Bronchial epithelial cell (primary cell): ENCODE data around the gene COQ8B. TPM values are rescaled to one million over a fixed set of nuclear protein-coding genes. Genes with fewer than 3 reads are reported as not detected.
A peak's percentile ranks its signal among the peaks of the same experiment; 100 is the strongest.

Source experiments
- DNase-seq: peaks from one replicate; pipeline ENCODE4 v3.0.0-alpha.2; 2010; ENCODE audit warnings: low read depth
- FAIRE-seq: peaks from 2 replicates; lab custom pipeline; 2011; peaks lifted over from hg19 to GRCh38; lab: Jason Lieb, UNC
- H3K27me3 ChIP-seq: 2 replicates; pipeline ENCODE4 v1.5.1; 2011; ENCODE audit warnings: low read length; ENCODE audit not compliant: control insufficient read depth, insufficient read depth
- H3K36me3 ChIP-seq: 2 replicates; pipeline ENCODE4 v1.5.1; 2011; ENCODE audit warnings: low read length; ENCODE audit not compliant: control insufficient read depth, insufficient read depth
- H3K4me3 ChIP-seq: 2 replicates; pipeline ENCODE4 v1.5.1; 2011; ENCODE audit warnings: mild to moderate bottlenecking, low read depth, low read length, control low read depth
- total RNA-seq: library from RNA; depleted of rRNA; stranded (reverse); fragments of >200 nt; gene quantifications from 2 replicates; pipeline ENCODE4 v1.2.1, GENCODE V29; 2014
- TF ChIP-seq, protein P1 (sequence below): IDR thresholded peaks from 2 replicates; pipeline ENCODE4 v1.5.1; 2011; ENCODE audit warnings: mild to moderate bottlenecking, moderate library complexity, low read length, control low read depth, inconsistent platforms; ENCODE audit not compliant: insufficient read depth, severe bottlenecking

COQ8B gene
- total RNA-seq, 1 donor from 2014 or later: 20.0 TPM

DNA sequence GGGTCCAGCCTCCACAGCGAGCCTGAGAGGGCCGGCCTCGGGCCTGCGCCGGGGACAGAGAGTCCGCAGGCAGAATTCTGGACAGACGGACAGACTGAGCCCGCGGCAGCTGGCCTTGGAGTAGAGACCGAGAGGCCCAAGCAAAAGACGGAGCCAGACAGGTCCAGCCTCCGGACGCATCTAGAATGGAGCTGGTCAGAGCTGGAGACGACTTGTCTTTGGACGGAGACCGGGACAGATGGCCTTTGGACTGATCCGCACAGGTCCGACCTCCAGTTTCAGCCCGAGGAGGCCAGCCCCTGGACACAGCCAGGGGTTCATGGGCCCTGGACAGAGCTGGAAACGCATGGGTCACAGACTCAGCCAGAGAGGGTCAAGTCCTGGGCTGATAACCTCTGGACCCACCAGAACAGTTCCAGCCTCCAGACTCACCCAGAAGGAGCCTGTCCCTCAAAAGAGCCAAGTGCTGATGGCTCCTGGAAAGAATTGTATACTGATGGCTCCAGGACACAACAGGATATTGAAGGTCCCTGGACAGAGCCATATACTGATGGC lies 716 bp upstream of the COQ8B start:
- Histone ChIP-seq H3K27me3 (no peaks in the 10 kb centered on the region), H3K4me3 (peak overlapping the region; percentile 99), H3K36me3 (peaks cover 13% of the 10 kb centered on the region)
- FAIRE-seq: no peak
- no peak for DNase-seq
- TF ChIP-seq, protein P1, sequence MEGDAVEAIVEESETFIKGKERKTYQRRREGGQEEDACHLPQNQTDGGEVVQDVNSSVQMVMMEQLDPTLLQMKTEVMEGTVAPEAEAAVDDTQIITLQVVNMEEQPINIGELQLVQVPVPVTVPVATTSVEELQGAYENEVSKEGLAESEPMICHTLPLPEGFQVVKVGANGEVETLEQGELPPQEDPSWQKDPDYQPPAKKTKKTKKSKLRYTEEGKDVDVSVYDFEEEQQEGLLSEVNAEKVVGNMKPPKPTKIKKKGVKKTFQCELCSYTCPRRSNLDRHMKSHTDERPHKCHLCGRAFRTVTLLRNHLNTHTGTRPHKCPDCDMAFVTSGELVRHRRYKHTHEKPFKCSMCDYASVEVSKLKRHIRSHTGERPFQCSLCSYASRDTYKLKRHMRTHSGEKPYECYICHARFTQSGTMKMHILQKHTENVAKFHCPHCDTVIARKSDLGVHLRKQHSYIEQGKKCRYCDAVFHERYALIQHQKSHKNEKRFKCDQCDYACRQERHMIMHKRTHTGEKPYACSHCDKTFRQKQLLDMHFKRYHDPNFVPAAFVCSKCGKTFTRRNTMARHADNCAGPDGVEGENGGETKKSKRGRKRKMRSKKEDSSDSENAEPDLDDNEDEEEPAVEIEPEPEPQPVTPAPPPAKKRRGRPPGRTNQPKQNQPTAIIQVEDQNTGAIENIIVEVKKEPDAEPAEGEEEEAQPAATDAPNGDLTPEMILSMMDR: no peak

DNA sequence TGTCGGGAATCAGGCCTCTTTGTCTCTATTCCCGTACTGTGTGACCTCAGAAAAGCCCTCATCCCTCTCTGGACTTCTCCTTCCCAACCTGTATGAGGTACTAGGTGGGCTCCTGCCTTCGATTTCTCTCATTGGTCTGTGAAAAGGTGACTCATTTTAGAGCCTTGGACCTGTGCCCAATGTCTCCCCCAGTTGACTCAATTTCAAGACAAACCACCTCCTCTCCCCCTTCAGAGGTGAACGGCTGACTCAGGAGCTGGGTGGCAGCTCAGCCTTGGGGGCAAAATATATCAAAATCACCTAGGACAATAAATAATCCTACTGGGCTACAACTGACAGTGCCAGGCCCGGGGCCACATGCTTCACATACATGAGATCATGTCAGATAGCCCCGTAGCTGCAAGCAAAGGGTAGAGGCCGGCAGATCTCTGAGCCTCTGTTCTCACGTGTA lies 630 bp downstream of the COQ8B start:
- H3K27me3 ChIP-seq: no peaks in the 10 kb centered on the region
- peak; percentile 98 for DNase-seq
- H3K36me3 ChIP-seq: peaks cover 7% of the 10 kb centered on the region
- TF ChIP-seq, protein P1: no peak
- FAIRE-seq: no peak
- peak overlapping the region; percentile 99 for H3K4me3 ChIP-seq

DNA sequence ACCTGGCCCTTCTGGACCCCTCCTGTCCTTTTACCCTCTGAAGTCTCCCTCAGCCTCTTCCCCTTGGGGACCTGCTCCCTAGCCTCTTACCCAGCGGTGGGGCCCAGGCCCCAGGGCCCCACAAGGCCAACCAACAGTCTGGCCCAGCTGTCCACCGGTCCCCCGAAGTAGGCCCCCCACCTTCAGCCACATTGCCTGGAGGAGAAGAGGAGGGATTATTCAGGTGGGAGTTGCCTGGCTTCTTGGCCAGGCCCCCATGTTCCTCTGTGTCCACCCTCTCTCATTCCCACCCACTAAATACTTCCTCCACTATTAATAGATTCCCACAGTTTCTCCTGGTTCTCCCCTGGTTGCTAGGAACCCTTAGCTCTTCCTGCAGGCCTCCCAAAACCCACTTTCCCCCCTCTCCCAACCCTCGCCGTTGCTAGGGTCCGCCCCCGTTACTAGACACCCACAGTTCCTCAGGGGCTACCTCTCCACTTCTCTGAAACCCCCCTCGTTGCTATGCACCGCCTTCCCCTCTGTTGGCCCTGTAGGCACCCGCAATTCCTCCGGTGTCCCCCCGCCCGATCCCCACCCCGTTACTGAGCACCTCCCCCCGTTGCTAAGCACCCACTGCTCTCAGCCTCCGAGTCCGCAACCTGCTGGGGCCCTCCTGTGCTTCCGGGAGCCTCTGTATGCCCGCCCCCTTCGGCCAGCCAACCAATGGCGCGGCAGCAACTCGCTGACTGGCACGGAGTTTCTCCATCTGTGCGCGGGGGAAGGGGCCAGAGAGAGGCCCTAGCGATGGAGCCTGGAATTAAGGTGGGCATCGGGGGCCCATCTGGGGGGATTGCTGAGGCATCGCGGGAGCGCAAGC lies 2.0 kb downstream of the COQ8B start:
- TF ChIP-seq, protein P1: no peak
- Histone ChIP-seq H3K27me3 (no peaks in the 10 kb centered on the region), H3K4me3 (peak overlapping the region; percentile 40), H3K36me3 (peaks cover 6% of the 10 kb centered on the region)
- DNase-seq (peak; percentile 83), FAIRE-seq (no peak)

DNA sequence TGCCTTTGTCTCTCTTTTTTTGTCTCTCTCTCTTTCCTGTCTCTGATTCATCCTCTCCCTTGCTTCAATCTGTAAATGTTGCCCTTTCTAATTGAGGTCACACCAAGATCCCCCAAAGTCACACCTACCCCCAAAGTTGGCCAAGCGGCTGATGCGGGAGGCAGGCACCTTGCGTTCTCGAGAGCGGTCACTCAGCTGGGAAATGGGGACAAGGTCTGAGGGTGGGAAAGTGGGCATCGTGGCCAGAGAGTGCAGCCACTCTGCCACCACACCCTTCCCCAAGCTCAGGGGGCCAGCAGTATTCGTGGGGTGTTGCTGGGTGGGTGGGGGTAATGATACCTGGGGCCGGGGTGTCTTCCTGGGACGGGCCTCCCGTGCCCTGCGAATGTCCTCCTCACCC lies 2.7 kb downstream of the COQ8B start:
- H3K27me3 ChIP-seq: no peaks in the 10 kb centered on the region
- DNase-seq: no peak
- TF ChIP-seq, protein P1: no peak
- H3K4me3 ChIP-seq: no peak overlapping the region
- H3K36me3 ChIP-seq: peaks cover 10% of the 10 kb centered on the region
- no peak for FAIRE-seq

DNA sequence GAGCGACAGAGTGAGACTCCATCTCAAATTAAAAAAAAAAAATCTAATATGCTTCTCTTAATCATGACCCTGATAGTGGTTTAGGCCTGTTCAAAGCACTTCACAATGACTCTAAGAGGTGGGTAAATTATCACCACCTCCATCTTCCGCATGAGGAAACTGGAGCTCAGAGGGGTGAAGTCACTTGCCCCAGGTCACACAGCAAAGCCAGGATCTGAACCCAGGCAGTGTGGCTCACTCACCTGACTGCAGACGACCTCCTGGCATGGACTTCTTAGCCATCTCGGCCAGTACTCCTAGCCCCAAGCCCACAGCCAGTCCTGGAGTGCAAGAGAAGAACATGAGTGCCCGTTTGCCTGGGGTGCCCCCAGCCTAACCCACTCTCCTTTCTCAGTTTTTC lies 6.9 kb downstream of the COQ8B start:
- Histone ChIP-seq H3K4me3 (no peak overlapping the region), H3K36me3 (peaks cover 14% of the 10 kb centered on the region), H3K27me3 (no peaks in the 10 kb centered on the region)
- TF ChIP-seq, protein P1: no peak
- FAIRE-seq: no peak
- DNase-seq: no peak
